Fibroblast of villous mesenchyme (primary cell): ENCODE data around the gene CABP7. TPM values are rescaled to one million over a fixed set of nuclear protein-coding genes. Genes with fewer than 3 reads are reported as not detected.
A peak's percentile ranks its signal among the peaks of the same experiment; 100 is the strongest.

Source experiments
- DNase-seq: peaks from one replicate; pipeline ENCODE4 v3.0.0-alpha.2; 2010; ENCODE audit warnings: low read depth
- H3K4me3 ChIP-seq: 2 replicates; pipeline ENCODE4 v1.5.1; 2011; ENCODE audit warnings: low read depth, mild to moderate bottlenecking, low read length
- CTCF ChIP-seq: IDR thresholded peaks from 2 replicates; pipeline ENCODE4 v1.5.1; 2012; ENCODE audit warnings: low read depth, mild to moderate bottlenecking, low read length; ENCODE audit not compliant: insufficient read depth
- total RNA-seq: library from RNA; depleted of rRNA; stranded (reverse); fragments of >200 nt; gene quantifications from 2 replicates; pipeline ENCODE4 v1.2.3, GENCODE V29; 2012

Gene CABP7
- total RNA-seq, 1 donor: not detected

DNA sequence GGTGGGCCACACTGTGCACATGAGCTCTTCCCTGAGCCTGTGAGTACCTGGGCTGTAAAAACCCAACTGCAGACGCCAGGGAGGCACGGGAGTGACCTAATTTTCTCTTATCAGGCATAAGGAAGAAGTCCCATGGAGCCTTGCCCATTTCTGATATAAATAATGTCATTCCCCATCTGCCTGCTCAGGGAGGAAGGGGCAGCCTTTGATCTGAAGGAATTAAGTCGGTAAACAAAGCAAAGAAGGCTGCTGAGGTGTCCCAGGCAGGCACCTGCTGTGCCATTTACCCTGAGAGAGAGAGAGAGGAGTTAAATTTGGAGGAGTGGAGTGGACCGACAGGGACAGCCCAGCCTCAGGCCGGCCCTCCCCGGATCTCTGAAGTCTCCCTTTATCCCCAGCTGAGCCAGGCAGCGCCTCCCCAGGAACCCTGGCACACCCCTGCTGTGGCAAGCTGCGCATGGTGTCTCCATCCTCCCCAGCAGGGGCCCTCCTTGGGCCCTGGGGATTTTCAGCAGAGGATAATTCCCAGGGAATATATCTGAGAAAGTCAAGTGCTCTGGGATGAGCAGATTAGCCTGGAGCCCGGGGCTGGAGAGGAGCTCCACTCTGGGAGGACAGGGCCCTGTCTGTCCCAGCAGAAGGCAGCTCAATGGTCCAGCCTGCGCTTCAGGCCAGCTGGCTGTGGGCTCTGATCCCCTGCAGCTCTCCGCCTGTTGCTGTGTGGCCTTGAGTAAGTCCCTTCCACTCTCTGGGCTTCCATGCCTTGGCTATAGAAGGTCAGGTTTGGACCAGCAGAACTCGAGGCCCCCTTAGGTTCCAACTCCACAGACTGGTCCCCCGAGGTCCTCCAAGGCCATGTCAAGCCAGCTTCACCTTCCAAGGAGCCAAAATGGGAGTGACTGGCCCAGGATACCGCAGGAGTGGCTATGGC, 17.5 kb upstream of the CABP7 start:
- peak; percentile 11 for TF ChIP-seq CTCF

DNA sequence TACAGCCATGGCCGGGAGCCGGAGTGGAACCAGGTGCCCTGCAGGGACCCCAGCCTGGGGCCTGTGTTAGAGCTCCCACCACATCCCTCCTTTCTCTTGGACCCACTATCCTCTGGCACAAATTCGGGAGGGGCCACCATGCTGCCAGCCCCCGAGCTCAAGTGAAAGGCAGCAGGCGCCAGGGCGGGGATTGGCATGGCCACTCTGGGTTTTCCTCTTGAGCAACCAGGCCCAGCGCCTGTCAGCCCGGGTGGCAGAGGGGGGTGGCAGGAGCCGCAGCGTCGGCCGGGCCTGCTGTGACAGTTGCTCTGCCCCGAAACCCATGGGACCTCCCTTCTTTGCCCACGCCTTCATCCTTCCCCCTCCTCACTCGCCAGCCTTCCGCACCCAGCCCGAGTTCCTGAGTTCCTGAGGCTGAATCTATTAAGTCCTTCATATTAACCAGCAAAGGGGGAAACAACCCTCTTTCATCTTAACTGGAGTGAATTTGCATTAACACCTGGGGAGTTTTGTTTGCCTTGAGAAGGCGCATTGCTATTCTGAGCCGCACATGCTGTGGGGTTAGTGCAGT, 16.8 kb upstream of the CABP7 start:
- TF ChIP-seq CTCF: no peak
- H3K4me3 ChIP-seq: no peak overlapping the region
- DNase-seq: no peak

More for the DNA sequence above, 17.5 kb upstream of the CABP7 start:
- no peak for DNase-seq
- H3K4me3 ChIP-seq: no peak overlapping the region

GRCh38 chr22:29703569-29704195, 16.1 kb upstream of the CABP7 start:
- TF ChIP-seq CTCF: no peak
- H3K4me3 ChIP-seq: no peak overlapping the region
- no peak for DNase-seq

DNA sequence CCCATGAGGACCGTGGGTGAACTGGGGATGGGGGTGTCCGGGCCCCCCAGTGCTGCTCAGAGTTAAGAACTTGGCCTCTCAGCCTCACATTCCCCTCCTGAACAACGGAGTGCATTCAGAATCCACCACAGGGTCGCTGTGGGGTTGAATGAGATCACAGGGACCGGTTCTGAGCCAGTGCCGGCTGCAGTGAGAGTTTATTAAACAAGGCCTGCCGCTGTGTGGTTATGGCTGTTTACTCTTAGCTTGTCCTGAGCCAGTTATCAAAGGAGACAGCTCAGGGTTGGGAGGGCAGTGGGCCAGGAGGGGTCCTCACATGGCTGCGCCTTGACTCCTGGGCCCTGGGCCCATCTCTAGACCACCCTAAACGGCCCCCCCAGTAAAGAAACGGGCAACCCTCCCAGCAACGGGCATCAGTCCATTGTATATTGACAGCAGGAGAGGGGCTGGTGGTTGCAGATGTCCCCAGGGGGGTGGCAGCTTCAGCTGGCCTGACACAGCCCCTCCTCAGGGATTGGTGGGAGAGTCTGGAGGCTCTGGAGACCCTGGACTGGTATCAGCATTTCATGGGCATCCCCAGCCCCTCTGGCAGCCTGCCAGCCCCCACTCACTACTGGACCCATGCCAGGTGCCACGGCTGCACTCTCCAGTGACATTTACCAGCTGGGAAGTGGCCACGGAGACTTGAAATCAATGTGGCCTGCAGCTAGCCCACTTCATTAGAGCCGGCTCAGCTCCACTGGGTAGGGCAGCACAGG, 15.1 kb upstream of the CABP7 start:
- DNase-seq: peak; percentile 40
- H3K4me3 ChIP-seq: no peak overlapping the region

GRCh38 chr22:29705651-29706050, 14.2 kb upstream of the CABP7 start:
- no peak for TF ChIP-seq CTCF
- no peak overlapping the region for H3K4me3 ChIP-seq
- DNase-seq: no peak

More for the DNA sequence above, 15.1 kb upstream of the CABP7 start:
- no peak for TF ChIP-seq CTCF

- H3K4me3 ChIP-seq: no peak overlapping the region
- TF ChIP-seq CTCF: no peak
- DNase-seq: no peak
These were observed 13.3 kb upstream of the CABP7 start for GRCh38 chr22:29706486-29706885.
